Middle frontal gyrus (tissue), 1 donor: ENCODE data around the gene SDK2.
A peak's percentile ranks its signal among the peaks of the same experiment; 100 is the strongest.

Experiments
- DNase-seq: peaks from one replicate; pipeline ENCODE4 v3.0.0-alpha.2; 2015; ENCODE audit warnings: low spot score; ENCODE audit errors: extremely low spot score

The SDK2 gene

DNA sequence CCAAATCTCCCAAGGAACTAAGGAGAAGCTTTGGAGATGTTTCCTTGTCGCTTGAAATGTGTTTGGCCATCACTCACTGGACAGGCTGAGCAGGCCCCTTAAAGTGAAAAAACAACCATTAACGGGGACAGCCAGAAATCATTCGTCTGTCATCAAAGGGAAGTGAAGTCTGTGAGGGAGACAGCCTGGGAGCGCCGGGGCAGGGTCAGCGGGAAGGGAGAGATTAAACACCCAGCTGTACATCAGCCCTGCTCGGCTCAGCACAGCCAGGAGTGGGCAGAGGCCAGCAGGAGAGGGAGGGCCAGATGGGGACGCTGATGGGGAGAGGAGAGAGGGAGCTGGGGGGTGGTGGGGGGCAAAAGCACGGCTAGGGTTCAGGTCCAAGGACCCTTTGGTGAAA is 105.1 kb downstream of the SDK2 start:
- no peak for DNase-seq

- no peak for DNase-seq
Measured at GRCh38 chr17:73538445-73538844, 105.8 kb downstream of the SDK2 start.

DNA sequence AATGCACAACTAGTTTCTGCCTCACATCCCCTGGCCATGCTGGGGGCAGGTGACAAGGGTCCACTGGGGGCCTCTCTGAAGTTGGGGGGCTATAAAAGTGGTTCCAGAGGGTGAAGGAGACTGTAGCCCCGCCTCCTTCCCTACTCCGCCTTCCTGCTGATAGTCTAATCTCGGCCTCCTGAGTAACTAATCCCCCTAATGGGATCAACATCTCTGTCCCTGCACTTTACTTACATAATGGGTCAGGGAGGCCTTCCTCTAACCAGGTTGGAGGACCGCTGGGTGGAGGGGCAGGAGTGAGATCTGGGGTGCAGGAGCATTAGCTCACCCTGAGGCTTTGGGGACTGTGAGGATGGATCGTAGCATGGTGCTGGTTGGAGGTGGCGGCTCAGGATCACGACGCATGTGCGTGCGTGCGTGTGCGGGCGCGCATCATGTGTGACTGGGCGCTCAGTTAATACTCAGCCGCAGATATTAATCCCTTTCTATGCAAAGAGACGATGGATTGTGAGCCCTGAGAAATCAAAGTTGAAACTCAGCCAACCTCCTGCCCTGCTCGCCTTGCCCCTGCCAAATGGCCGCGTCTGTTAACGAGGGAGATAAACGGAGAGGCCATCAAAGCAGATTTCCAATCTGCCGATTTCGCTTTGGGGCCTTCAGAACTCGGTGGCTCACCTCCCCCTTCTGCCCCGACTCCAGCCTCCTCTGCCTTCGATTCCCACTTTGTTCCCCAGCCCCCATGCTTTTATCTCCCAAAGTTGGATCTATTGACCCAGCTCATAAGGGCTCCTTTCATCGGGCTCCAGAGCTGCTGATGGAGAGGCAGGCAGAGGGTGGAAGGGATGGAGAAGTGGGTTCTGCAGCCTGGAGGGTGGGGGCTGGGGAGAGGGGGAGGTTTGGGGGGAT is 107.3 kb downstream of the SDK2 start:
- no peak for DNase-seq

DNA sequence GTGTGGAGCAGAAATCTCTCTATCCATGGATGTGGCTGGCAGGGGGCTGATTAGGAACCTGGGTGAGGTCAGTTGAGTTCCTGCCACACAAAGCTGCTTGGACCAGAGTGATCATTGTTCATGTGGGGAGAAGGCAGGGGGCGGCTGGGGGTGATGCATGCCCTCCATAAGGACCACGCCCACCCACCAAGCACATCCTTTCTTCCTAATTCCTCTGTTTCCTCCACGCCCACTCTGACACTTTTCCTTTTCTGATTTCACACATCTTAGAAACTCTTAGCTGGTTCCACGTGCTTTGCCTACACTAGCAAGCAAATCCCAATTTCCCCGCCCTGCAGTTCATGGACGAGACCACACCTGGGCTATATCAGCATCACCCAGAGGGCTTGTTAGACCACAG is 108.5 kb downstream of the SDK2 start:
- DNase-seq = no peak

DNA sequence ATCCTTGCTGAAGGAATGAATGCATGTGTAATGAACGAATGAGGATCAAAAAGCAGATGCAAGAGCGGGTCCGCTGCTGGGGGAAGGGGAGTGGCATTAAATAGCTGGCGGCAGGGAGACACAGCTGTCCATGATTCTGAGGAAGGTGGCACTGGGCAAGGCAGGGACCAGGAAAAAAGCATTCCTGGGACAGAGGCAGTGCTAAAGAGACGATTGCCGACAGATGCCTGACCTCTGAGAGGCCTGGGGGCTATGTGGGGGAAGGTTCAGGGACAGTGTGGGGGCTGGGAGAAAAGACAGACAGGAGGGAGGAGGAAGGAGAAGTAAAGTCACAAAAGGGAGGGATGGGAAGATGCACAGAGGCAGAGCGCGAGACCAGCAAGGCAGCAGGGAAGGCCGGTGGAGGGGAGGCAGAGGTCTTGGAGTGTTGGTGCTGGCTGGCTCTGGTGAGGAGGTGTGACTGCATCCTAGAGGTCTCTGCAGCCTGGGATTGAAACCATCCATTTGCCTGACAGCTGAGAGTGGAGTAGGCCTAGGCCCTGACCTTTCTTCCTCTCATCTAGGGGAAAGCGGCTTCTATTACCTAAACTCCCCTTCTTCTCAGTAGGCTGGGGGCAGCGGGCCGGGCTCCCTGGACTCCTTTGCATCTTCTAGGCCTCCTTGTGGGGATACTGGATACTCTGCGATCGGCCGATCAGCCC is 109.9 kb downstream of the SDK2 start:
- DNase-seq = no peak

DNA sequence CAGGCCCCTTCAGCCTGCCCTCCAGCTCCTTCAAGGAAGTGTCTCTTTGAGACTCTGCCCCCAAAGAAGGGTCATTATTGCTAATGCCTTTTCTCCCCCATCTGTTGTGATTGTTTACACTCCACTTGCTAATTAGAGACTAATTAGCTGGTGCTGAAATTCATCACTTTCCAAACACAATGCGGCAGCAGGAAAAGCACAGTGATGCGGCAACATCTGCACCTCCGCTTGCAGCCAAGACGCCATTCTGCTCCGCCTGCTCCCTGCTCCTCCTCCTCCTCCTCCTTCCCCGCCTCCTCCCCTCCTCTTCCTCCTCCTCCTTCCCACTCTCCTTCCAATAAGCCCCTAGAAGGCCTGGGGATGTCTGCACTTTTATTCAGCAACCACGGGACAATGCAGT is 110.5 kb downstream of the SDK2 start:
- DNase-seq = no peak

DNA sequence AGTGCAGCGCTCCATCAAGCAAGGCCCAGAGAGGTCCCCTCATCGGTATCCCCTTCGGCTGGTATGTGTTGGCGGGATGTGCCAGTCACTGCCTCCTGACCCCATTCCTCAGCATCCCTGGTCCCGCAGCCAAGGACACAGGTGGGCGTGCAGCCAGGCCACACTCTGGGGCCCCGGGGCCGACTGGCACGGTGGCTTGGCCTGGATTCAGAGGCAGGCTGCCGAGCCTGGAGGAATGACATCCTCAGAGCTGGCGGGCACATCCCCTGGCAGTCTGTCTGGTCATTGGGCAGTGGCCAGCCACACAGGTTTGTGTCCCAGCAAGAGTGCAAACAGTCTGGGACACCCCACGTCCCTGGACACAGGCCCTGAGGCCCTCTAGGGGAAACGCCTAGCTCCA is 111.1 kb downstream of the SDK2 start:
- no peak for DNase-seq

GRCh38 chr17:73532421-73532901 is 111.8 kb downstream of the SDK2 start:
- DNase-seq = no peak

GRCh38 chr17:73531158-73531557 is 113.1 kb downstream of the SDK2 start:
- no peak for DNase-seq

GRCh38 chr17:73528679-73529078 is 115.6 kb downstream of the SDK2 start:
- DNase-seq = no peak

DNA sequence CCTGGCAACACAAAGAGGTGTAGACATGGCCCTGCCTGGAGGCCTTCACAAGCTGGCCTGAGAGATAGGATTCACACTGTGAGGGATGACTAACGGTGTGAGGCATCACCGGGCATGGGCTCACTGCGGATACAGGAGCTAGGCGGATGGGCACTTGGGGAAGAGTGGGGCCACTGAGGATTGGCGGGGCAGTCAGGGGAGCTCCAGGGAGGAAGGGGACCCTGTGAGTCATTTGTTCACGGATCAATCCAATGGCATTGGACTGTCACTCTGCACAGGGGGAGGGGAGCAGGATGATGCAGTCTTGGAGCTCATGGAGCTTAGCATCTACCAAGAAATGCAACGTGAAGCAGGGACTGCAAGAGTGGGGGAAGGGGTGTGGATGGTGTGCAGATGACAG is 117.3 kb downstream of the SDK2 start:
- no peak for DNase-seq

GRCh38 chr17:73524941-73525679 is 119.1 kb downstream of the SDK2 start:
- DNase-seq = no peak

DNA sequence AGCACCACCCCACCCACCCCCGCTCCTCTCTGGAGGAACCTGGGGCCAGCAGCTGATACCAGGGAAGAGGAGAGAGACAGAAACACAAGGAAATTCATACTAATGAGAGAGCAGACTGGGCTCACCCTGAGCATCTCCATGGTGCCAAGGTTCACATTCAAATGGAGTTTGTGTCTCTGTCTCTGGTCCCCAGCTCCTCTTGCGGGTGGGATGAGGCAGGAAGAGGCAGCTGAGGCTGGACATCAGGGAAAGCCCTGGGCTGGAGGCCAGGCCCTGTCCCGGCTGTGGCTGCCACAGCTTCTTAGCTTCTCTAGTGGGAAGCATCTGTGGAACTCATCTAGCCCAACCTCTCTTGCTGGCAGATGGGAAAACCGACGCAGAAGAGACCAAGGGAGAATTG is 121.5 kb downstream of the SDK2 start:
- no peak for DNase-seq

DNA sequence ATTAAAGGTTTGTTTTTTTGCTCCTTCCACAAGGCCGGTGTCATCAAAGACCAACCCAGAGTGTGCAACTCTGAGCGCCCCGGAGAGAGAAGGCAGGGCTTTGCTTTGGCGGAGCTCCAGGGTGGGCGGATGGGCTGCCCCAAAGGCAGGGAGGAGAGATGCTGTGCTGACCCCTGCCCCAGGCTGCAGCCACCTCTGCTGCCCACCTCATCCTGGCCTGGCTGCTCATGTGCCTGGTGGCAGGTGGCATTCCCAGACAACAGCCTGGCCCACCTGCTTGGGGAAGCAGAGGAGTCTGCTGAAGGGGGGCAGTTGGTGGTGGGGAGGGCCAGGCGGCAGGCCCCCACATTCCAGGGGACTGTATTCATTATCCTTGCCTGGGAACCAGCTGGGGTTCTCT is 122.1 kb downstream of the SDK2 start:
- no peak for DNase-seq

DNA sequence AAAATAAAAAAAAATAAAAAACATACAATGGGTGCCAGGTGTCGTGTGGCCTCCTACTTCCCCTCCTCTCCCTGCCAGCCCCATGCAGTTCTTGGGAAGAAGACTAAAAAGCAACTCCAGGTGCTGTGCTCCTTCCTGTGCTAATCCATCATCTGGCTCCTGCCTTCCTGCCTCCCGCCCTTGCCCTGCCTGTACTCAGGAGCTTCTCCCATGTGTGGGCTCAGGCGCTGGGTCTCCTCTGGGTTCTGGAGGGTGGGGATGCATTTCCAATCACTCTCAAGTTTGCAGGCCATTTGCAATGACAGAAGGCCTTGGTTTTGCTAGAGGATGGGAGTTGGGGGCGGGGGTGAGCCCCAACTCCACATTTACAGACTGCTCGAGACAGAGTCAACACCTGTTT is 122.9 kb downstream of the SDK2 start:
- DNase-seq = no peak

GRCh38 chr17:73520369-73520761 is 123.9 kb downstream of the SDK2 start:
- no peak for DNase-seq

- DNase-seq = no peak
Measured at GRCh38 chr17:73519714-73520368, 124.4 kb downstream of the SDK2 start.

GRCh38 chr17:73519011-73519410 is 125.2 kb downstream of the SDK2 start:
- no peak for DNase-seq

DNA sequence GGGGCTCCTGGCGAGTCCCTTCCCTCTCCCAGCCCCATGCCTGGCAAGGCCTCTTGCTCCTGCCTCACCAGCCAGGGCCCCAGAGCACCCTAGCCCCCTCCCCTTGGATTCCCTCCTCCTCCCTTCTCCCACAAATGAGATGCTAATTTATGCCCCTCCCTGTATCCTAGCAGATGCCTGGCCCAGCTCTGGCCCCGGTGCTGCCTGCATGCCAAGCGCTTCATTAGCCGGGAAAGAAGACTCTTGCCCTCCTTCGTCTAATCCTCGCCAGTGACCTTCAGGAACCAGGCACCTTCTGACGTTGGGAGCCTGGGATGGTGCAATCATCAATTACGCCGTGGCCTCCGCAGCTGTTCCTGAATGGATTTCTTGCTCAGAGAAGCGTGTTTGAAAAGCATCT is 127.8 kb downstream of the SDK2 start:
- DNase-seq = no peak

GRCh38 chr17:73514146-73514863 is 129.9 kb downstream of the SDK2 start:
- no peak for DNase-seq

- peak; percentile 9 for DNase-seq
Measured at GRCh38 chr17:73513426-73513825, 130.8 kb downstream of the SDK2 start.
